SK-N-SH (cell line): ENCODE results near the gene MACROD2. TPM values are rescaled to one million over a fixed set of nuclear protein-coding genes. Genes with fewer than 3 reads are reported as not detected.

Experiments
- CTCF ChIA-PET: fragments of 300-600, 350-600 bp; formaldehyde crosslinking; extraction: SDS; loops from one replicate; lab custom pipeline; 2021; lab: Yijun Ruan, JAX
- POLR2A ChIA-PET: fragments of 350-600 bp; sonication (Branson Sonifier 250); formaldehyde crosslinking; extraction: SDS; loops from one replicate; lab custom pipeline; 2020; ENCODE audit warnings: antibody characterized with exemption, inconsistent platforms; lab: Yijun Ruan, JAX
- DNase-seq: peaks from one replicate; pipeline ENCODE4 v3.0.0; 2012
- H2AFZ ChIP-seq: fragments of 200-600 bp; sonication (generic); 2 replicates; pipeline ENCODE4 v1.8.1; 2016; ENCODE audit warnings: antibody characterized with exemption, mild to moderate bottlenecking, low read depth
- H3F3A ChIP-seq: fragments of 200-600 bp; sonication (generic); replicated peaks from 2 replicates; pipeline ENCODE3; 2016; ENCODE audit warnings: antibody characterized with exemption, mild to moderate bottlenecking; ENCODE audit not compliant: insufficient read depth
- H3K27ac ChIP-seq, 2 experiments: fragments of 200-500 bp in 1 of 2; fragments of 200-600 bp in 1 of 2; sonication (Bioruptor generic) in 1 of 2; sonication (generic), shearing (Covaris generic) in 1 of 2; 2 replicates each; pipeline versions ENCODE4 v1.5.1 to v1.6.1; 2014 to 2016; ENCODE audit warnings: low read depth in 2 of 2, inconsistent platforms in 1 of 2, low read length in 1 of 2, mild to moderate bottlenecking in 1 of 2, mixed read lengths in 1 of 2
- H3K27me3 ChIP-seq: fragments of 200-600 bp; sonication (generic), shearing (Covaris generic); 2 replicates; pipeline ENCODE4 v1.6.1; 2016; ENCODE audit warnings: mixed run types; ENCODE audit not compliant: insufficient read depth
- H3K36me3 ChIP-seq, 2 experiments: fragments of 200-500 bp in 1 of 2; fragments of 200-600 bp in 1 of 2; sonication (Bioruptor generic) in 1 of 2; sonication (generic) in 1 of 2; replicated peaks in 1 of 2; 2 replicates each; pipeline versions ENCODE3 to v1.5.1; 2014 to 2016; ENCODE audit warnings: low read length in 1 of 2, mild to moderate bottlenecking in 1 of 2; ENCODE audit not compliant: insufficient read depth in 2 of 2, control insufficient read depth in 1 of 2
- H3K4me1 ChIP-seq, 2 experiments: fragments of 200-500 bp in 1 of 2; fragments of 200-600 bp in 1 of 2; sonication (Bioruptor generic) in 1 of 2; sonication (generic), shearing (Covaris generic) in 1 of 2; 2 replicates each; pipeline versions ENCODE4 v1.5.1 to v1.6.1; 2014 to 2016; ENCODE audit warnings: low read depth in 1 of 2, low read length in 1 of 2, mixed run types in 1 of 2; ENCODE audit not compliant: insufficient read depth in 2 of 2, control insufficient read depth in 1 of 2
- H3K4me2 ChIP-seq: fragments of 200-600 bp; sonication (generic), shearing (Covaris generic); 2 replicates; pipeline ENCODE4 v1.6.1; 2017; ENCODE audit warnings: mixed run types
- H3K4me3 ChIP-seq, 2 experiments: fragments of 200-500 bp in 1 of 2; fragments of 200-600 bp in 1 of 2; sonication (Bioruptor generic) in 1 of 2; sonication (generic), shearing (Covaris generic) in 1 of 2; 2 replicates each; pipeline versions ENCODE4 v1.5.1 to v1.8.1; 2014 to 2016; ENCODE audit warnings: low read depth in 2 of 2, inconsistent platforms in 1 of 2, low read length in 1 of 2, mild to moderate bottlenecking in 1 of 2, mixed read lengths in 1 of 2, moderate library complexity in 1 of 2
- H3K79me2 ChIP-seq: fragments of 200-600 bp; sonication (generic); 2 replicates; pipeline ENCODE4 v1.8.1; 2017; ENCODE audit warnings: mild to moderate bottlenecking; ENCODE audit not compliant: insufficient read depth
- H3K9ac ChIP-seq: fragments of 200-600 bp; sonication (generic); 2 replicates; pipeline ENCODE4 v1.6.1; 2017; ENCODE audit warnings: mixed run types
- H3K9me2 ChIP-seq: fragments of 200-600 bp; sonication (generic); 2 replicates; pipeline ENCODE4 v1.6.1; 2017; ENCODE audit warnings: mixed run types
- H3K9me3 ChIP-seq: fragments of 200-600 bp; sonication (generic); 2 replicates; pipeline ENCODE4 v1.6.1; 2017; ENCODE audit warnings: mixed run types, mild to moderate bottlenecking, moderate library complexity
- H4K20me1 ChIP-seq: fragments of 200-600 bp; sonication (generic); 2 replicates; pipeline ENCODE4 v1.6.1; 2017; ENCODE audit warnings: mild to moderate bottlenecking, mixed run types; ENCODE audit not compliant: insufficient read depth
- CTCF ChIP-seq: fragments of 200-600 bp; sonication (generic); IDR thresholded peaks from 2 replicates; pipeline ENCODE4 v1.6.1; 2017; ENCODE audit warnings: antibody characterized with exemption, mild to moderate bottlenecking, moderate library complexity
- ELF1 ChIP-seq: IDR thresholded peaks from 2 replicates; pipeline ENCODE4 v1.4.0; 2012
- EZH2phosphoT487 ChIP-seq: fragments of 200-600 bp; sonication (generic); IDR thresholded peaks from 2 replicates; pipeline ENCODE4 v1.6.1; 2017; ENCODE audit warnings: low read depth, mixed run types, mild to moderate bottlenecking, antibody characterized with exemption, moderate library complexity, borderline replicate concordance
- FOSL2 ChIP-seq: IDR thresholded peaks from 2 replicates; pipeline ENCODE4 v1.4.0; 2012; ENCODE audit warnings: low read depth, mild to moderate bottlenecking, moderate library complexity, borderline replicate concordance
- FOXJ3 ChIP-seq: sonication (generic); formaldehyde crosslinking; IDR thresholded peaks from 2 replicates; pipeline ENCODE4 v1.5.1; 2020; ENCODE audit warnings: mild to moderate bottlenecking, missing genetic modification reagents
- FOXM1 ChIP-seq: IDR thresholded peaks from 2 replicates; pipeline ENCODE4 v1.4.0; 2012; ENCODE audit warnings: low read depth, mild to moderate bottlenecking
- GABPA ChIP-seq: IDR thresholded peaks from 2 replicates; pipeline ENCODE4 v1.4.0; 2012; ENCODE audit warnings: low read depth, mild to moderate bottlenecking
- GATA2 ChIP-seq: sonication (generic); formaldehyde crosslinking; IDR thresholded peaks from 2 replicates; pipeline ENCODE4 v1.5.0; 2020; ENCODE audit warnings: mild to moderate bottlenecking, missing genetic modification reagents
- IRF3 ChIP-seq: fragments of 150-350 bp; IDR thresholded peaks from 2 replicates; pipeline ENCODE4 v1.6.1; 2016; ENCODE audit warnings: mild to moderate bottlenecking, low read depth, low read length
- JUND ChIP-seq: IDR thresholded peaks from 2 replicates; pipeline ENCODE4 v1.4.0; 2012
- MAX ChIP-seq: IDR thresholded peaks from 2 replicates; pipeline ENCODE4 v1.4.0; 2012; ENCODE audit warnings: low read depth
- MEF2A ChIP-seq: IDR thresholded peaks from 2 replicates; pipeline ENCODE4 v1.4.0; 2012; ENCODE audit warnings: low read depth, borderline replicate concordance
- MXI1 ChIP-seq: IDR thresholded peaks from 2 replicates; pipeline ENCODE4 v1.6.1; 2012; ENCODE audit warnings: mild to moderate bottlenecking, low read depth, low read length, improper control_type of control experiment
- NRF1 ChIP-seq: IDR thresholded peaks from 2 replicates; pipeline ENCODE4 v1.6.1; 2012; ENCODE audit warnings: low read depth, mild to moderate bottlenecking, low read length
- PBX3 ChIP-seq: IDR thresholded peaks from 2 replicates; pipeline ENCODE4; 2012
- POLR2AphosphoS5 ChIP-seq: IDR thresholded peaks from 2 replicates; pipeline ENCODE4 v1.6.1; 2012; ENCODE audit warnings: low read depth, low read length
- RAD21 ChIP-seq: IDR thresholded peaks from 2 replicates; pipeline ENCODE4 v1.6.1; 2012; ENCODE audit warnings: mild to moderate bottlenecking, low read length
- RCOR1 ChIP-seq: fragments of 150-350 bp; IDR thresholded peaks from 2 replicates; pipeline ENCODE4 v1.6.1; 2017; ENCODE audit warnings: antibody characterized with exemption, low read length
- RFX5 ChIP-seq: IDR thresholded peaks from 2 replicates; pipeline ENCODE4 v1.6.1; 2012; ENCODE audit warnings: mild to moderate bottlenecking, improper control_type of control experiment, low read length
- RXRA ChIP-seq: IDR thresholded peaks from 2 replicates; pipeline ENCODE4 v1.4.0; 2012; ENCODE audit warnings: low read depth, mild to moderate bottlenecking, borderline replicate concordance
- SIN3A ChIP-seq: IDR thresholded peaks from 2 replicates; pipeline ENCODE4 v1.6.1; 2012; ENCODE audit warnings: low read depth, mild to moderate bottlenecking, low read length, moderate library complexity, borderline replicate concordance
- TAF1 ChIP-seq: IDR thresholded peaks from 2 replicates; pipeline ENCODE4 v1.6.1; 2012; ENCODE audit warnings: low read depth, mild to moderate bottlenecking, low read length, moderate library complexity, borderline replicate concordance
- TCF12 ChIP-seq: IDR thresholded peaks from 2 replicates; pipeline ENCODE4 v1.4.0; 2012
- YY1 ChIP-seq: IDR thresholded peaks from 2 replicates; pipeline ENCODE4 v1.4.0; 2012; ENCODE audit warnings: low read depth, mild to moderate bottlenecking
- ZBTB33 ChIP-seq: IDR thresholded peaks from 2 replicates; pipeline ENCODE4 v1.4.0; 2012; ENCODE audit warnings: low read depth, borderline replicate concordance
- WGBS: methylation state at CpG from one replicate; pipeline ENCODE4 v1.1.6; 2017; ENCODE audit warnings: low lambda C conversion rate; 5-methylcytosine and 5-hydroxymethylcytosine counted together
- polyA plus RNA-seq, 3 experiments: library from polyadenylated mRNA; depleted of rRNA; stranded (reverse); fragments of >200 nt; gene quantifications; 2 replicates each; pipeline ENCODE4 v1.2.3, GENCODE V29; 2012
- TF ChIP-seq, protein P1 (sequence below): IDR thresholded peaks from 2 replicates; pipeline ENCODE4 v1.4.0; 2012; ENCODE audit warnings: low read depth, borderline replicate concordance
- TF ChIP-seq, protein P2 (sequence below): fragments of 150-350 bp; IDR thresholded peaks from 2 replicates; pipeline ENCODE4 v1.6.1; 2017; ENCODE audit warnings: antibody characterized with exemption, low read length, low read depth, borderline replicate concordance

The MACROD2 gene
- polyA plus RNA-seq, 1 of the 3 experiments (the other 2 are of a cell fraction) = 0.33 TPM

DNA sequence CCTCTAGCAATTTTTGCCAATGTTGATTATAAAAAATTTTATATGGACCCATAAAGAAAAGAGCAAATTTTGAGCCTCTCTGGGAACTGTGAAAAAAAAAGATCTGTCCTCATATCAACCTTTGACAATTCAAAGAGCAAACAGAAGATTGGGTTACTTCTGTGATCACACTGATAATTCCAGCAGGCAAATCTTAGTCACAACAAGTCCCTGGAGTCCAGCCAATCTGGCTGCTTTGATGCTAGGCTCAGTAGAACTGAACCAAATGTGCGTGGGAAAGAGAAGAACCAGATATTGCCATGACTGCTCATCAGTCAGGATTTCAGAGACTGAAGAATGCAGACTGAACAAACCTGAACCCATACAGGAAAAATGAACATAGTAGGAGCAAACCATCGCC lies 780.5 kb downstream of the MACROD2 start:
- Histone ChIP-seq H3K27ac (peak overlapping the region in 1 of 2 experiments; percentile 89; a peak in 2 of 4 replicates), H3K9me3 (no peaks in the 10 kb centered on the region), H4K20me1 (no peaks in the 10 kb centered on the region), H3F3A (peaks cover 12% of the 10 kb centered on the region), H3K4me1 (peaks cover 0 to 3% of the 10 kb centered on the region in 2 experiments; a peak in 1 of 4 replicates), H3K9me2 (no peaks in the 10 kb centered on the region), H3K36me3 (no peaks in the 10 kb centered on the region), H3K79me2 (no peaks in the 10 kb centered on the region), H3K27me3 (no peaks in the 10 kb centered on the region), H3K4me2 (0 out of 2 replicates have a peak overlapping the region, but pooled peaks have one; percentile 9), H3K9ac (no peak overlapping the region), H3K4me3 (no peak overlapping the region), H2AFZ (no peak overlapping the region; the same call in 1 of the 2 replicates)
- ChIA-PET POLR2A (no interaction called here), CTCF (interaction anchor here (1.2 kb wide), 1 partner anchor 9 kb away, joined by 3 read pairs; no protein-coding TSS in a partner anchor)
- no peak for DNase-seq
- WGBS = 30% methylated on average over 2 of the region's 2 CpGs
- TF ChIP-seq MAX (0 out of 2 replicates have a peak, but pooled peaks have one; percentile 29), GABPA (no peak), NRF1 (no peak), CTCF (no peak), RCOR1 (no peak), PBX3 (peak; percentile 51; the same call in 1 of the 2 replicates), POLR2AphosphoS5 (0 out of 2 replicates have a peak, but pooled peaks have one; percentile 20), FOXM1 (no peak), YY1 (no peak), SIN3A (no peak), RAD21 (no peak), ELF1 (no peak), IRF3 (no peak), TCF12 (peak; percentile 84), MXI1 (no peak), JUND (peak; percentile 63), MEF2A (no peak), EZH2phosphoT487 (no peak), ZBTB33 (no peak), FOXJ3 (no peak), RFX5 (no peak), RXRA (peak; percentile 85; the same call in 1 of the 2 replicates), GATA2 (CRISPR knock-in tag) (no peak), FOSL2 (peak; percentile 57; the same call in 1 of the 2 replicates), TAF1 (no peak)
- TF ChIP-seq, protein P1, sequence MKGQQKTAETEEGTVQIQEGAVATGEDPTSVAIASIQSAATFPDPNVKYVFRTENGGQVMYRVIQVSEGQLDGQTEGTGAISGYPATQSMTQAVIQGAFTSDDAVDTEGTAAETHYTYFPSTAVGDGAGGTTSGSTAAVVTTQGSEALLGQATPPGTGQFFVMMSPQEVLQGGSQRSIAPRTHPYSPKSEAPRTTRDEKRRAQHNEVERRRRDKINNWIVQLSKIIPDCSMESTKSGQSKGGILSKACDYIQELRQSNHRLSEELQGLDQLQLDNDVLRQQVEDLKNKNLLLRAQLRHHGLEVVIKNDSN = no peak
- TF ChIP-seq, protein P2, sequence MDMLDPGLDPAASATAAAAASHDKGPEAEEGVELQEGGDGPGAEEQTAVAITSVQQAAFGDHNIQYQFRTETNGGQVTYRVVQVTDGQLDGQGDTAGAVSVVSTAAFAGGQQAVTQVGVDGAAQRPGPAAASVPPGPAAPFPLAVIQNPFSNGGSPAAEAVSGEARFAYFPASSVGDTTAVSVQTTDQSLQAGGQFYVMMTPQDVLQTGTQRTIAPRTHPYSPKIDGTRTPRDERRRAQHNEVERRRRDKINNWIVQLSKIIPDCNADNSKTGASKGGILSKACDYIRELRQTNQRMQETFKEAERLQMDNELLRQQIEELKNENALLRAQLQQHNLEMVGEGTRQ = no peak
